SU-DHL-6 (cell line): ENCODE data around the gene MYO7B.

Experiments
- CTCF ChIP-seq: fragments of 200-600 bp; sonication (generic); IDR thresholded peaks from one replicate; pipeline ENCODE4 v1.5.1; 2017; ENCODE audit warnings: antibody characterized with exemption, mild to moderate bottlenecking, low read length, moderate library complexity; ENCODE audit not compliant: insufficient read depth, poor library complexity, severe bottlenecking
- EZH2phosphoT487 ChIP-seq: fragments of 200-600 bp; sonication (generic), shearing (Covaris generic); conservative IDR thresholded peaks from 2 replicates; pipeline ENCODE4 v1.6.1; 2018; ENCODE audit warnings: mild to moderate bottlenecking, antibody characterized with exemption, low read length, moderate library complexity, mixed read lengths

- TF ChIP-seq CTCF (no peak), EZH2phosphoT487 (no peak)
Observed at GRCh38 chr2:127582863-127583861, 47.7 kb downstream of the MYO7B start.
